NT2/D1 (cell line): ENCODE results near the gene KCNK13.
"Not testable (repeated sequence)": the region's sequence is repeated elsewhere in the genome, so short reads cannot be mapped to it uniquely, and the experiment has no call there.

ENCODE experiments used
- DNase-seq: peaks from one replicate; pipeline ENCODE4 v3.0.0-alpha.2; 2011; ENCODE audit warnings: low read depth, low spot score
- H3K27me3 ChIP-seq: 2 replicates; pipeline ENCODE4 v1.6.0; 2011; ENCODE audit warnings: mild to moderate bottlenecking; ENCODE audit not compliant: insufficient read length, insufficient read depth
- H3K36me3 ChIP-seq: 2 replicates; pipeline ENCODE4 v1.6.1; 2011; ENCODE audit warnings: mild to moderate bottlenecking, low read length, mixed read lengths; ENCODE audit not compliant: insufficient read depth, insufficient read length
- H3K4me1 ChIP-seq: 2 replicates; pipeline ENCODE4 v1.5.1; 2011; ENCODE audit not compliant: insufficient read depth, insufficient read length
- H3K4me3 ChIP-seq: 2 replicates; pipeline ENCODE4 v1.5.1; 2011; ENCODE audit warnings: low read depth; ENCODE audit not compliant: insufficient read length
- H3K9ac ChIP-seq: 2 replicates; pipeline ENCODE4 v1.6.0; 2011; ENCODE audit warnings: low read depth; ENCODE audit not compliant: insufficient read length
- H3K9me3 ChIP-seq: 2 replicates; pipeline ENCODE4 v1.5.1; 2011; ENCODE audit warnings: mild to moderate bottlenecking, low read length; ENCODE audit not compliant: insufficient read depth
- SUZ12 ChIP-seq: IDR thresholded peaks from 2 replicates; pipeline ENCODE4 v1.6.1; 2011; ENCODE audit not compliant: insufficient read length, insufficient read depth; ENCODE audit errors: extremely low read depth
- YY1 ChIP-seq: IDR thresholded peaks from 2 replicates; pipeline ENCODE4 v1.6.1; 2011; ENCODE audit not compliant: insufficient read length, insufficient read depth
- ZNF274 ChIP-seq: IDR thresholded peaks from 2 replicates; pipeline ENCODE4 v1.6.1; 2011; ENCODE audit warnings: mild to moderate bottlenecking, low read depth, low read length

Gene KCNK13

DNA sequence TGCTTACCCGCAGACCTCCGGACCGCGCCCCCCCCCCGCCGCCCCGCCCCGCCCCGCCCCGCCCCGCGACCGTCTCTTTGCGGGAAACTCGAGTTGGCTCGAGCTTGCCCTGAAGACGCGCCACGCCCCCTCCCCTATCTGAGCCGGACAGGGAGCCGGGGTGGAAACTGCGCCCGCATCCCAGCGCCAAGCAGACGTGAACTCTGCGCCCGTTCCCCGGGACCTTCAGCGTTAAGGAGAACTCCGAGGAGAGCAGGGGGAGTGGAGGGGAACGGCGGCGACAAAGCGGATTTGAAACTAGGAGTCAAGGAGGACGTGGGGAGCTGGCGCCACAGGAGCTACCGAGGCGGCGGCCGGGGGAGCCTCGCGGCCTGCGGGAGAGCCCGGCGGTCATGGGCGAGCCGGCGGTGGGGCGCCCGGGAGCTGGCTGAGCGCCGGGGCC is at the start of gene KCNK13:
KCNK13 (plus strand) TSS at position 310 of the 442 bp plus-strand sequence. CDS start 212 bp downstream, outside the sequence.
- TF ChIP-seq SUZ12 (no peak), ZNF274 (no peak), YY1 (no peak)
- peak within 1 kb of the TSS; percentile 62 for H3K4me3 ChIP-seq
- peak within 1 kb of the TSS; percentile 70 for H3K9ac ChIP-seq
- DNase-seq: no peak
- no peaks in the 10 kb centered on the region for H3K4me1 ChIP-seq
- H3K27me3 ChIP-seq: peaks cover 69% of the 10 kb centered on the region
- no peaks in the 10 kb centered on the region for H3K36me3 ChIP-seq
- no peaks in the 10 kb centered on the region for H3K9me3 ChIP-seq

DNA sequence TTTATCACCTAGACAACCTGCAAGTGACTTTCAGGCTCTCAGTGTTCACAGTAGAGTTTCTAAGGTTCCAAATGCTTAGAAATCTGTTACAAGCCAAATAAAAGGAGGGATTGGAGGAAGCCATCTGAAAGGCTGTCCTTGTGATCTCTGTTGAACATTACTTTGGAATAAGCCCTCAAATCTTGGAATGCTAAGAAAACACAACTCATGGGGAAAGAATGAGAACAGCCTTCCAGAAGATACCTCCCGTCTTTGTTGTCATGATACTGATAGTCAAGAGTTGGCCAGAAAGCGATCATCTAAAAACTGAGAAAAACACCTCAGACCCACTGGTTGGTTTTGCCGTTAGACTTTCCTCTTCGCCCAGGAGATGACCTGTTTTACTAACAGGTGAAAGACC is 44.4 kb upstream of the KCNK13 start:
- no peak overlapping the region for H3K4me3 ChIP-seq
- no peaks in the 10 kb centered on the region for H3K4me1 ChIP-seq
- no peaks in the 10 kb centered on the region for H3K27me3 ChIP-seq
- peaks cover 6% of the 10 kb centered on the region; the same call in 1 of the 2 replicates for H3K9me3 ChIP-seq
- H3K9ac ChIP-seq: no peak overlapping the region
- TF ChIP-seq YY1 (no peak), ZNF274 (no peak), SUZ12 (no peak)
- peaks cover 67% of the 10 kb centered on the region for H3K36me3 ChIP-seq
- DNase-seq: no peak

DNA sequence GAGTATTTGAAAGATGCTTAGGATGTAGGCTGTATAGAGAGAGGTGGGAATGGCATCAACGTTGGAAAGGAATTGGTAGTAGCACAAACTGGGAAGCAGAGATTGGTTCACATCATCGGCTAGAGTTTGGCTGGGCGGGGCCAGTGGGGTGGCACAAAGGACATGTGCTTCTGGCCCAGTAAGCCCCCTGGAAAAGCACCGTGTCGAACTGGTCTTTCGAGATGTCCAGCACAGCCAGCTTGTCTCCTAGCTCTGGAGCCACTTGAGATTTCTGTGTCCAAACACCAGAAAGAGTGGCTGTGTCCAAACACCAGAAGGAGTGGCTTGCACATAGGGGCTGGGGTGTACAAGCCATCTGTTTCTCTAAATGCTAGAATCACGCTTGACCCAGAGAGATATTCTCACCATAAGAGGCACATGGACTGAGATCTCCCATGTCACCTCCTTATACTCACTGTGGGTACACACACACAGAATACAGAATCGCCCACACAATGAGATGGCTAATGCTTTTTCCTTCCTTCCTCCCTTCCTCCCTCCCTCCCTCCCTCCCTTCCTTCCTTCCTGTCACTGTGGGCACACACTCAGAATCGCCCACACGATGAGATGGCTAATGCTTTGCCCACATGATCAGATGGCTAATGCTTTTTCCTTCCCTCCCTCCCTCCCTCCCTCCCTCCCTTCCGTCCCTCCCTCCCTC is 41.8 kb upstream of the KCNK13 start:
- Histone ChIP-seq H3K9me3 (no peaks in the 10 kb centered on the region), H3K36me3 (peaks cover 68% of the 10 kb centered on the region), H3K4me3 (no peak overlapping the region), H3K4me1 (no peaks in the 10 kb centered on the region), H3K27me3 (no peaks in the 10 kb centered on the region), H3K9ac (no peak overlapping the region)
- DNase-seq: no peak
- TF ChIP-seq YY1 (no peak), SUZ12 (no peak)

DNA sequence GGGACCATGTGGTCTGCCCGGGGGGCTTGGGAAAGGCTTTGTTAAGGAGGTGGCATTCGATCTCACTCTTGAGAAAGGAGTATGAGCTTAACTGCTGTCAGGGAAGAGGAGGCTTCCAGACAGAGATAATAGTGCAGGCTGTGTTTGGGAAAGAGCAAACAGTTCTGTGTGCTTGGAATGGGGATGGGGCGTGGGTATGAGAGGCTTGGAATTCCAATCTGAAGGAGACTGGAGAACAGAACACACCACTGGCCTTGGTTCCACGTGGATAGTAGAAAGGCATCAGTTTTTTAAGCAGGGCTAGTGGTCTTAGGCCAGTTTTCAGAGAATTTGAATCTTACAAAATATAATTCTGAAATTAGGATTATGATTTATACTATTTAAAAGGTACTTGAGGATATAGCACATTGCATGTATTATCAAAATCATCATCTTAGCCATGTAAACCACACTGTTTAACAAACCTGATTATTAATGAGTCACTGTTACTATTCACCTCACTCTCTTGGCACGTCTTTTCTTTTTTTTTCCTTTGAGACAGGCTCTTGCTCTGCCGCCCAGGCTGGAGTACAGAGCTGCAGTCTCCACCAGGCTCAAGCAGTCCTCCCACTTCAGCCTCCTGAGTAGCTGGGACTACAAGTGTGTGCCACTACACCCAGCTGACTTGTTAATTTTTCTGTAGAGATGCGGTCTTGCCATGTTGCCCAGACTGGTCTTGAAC is 38.5 kb upstream of the KCNK13 start:
- peaks cover 66% of the 10 kb centered on the region for H3K36me3 ChIP-seq
- H3K9ac ChIP-seq: no peak overlapping the region
- no peaks in the 10 kb centered on the region for H3K9me3 ChIP-seq
- H3K4me3 ChIP-seq: no peak overlapping the region
- TF ChIP-seq SUZ12 (no peak), YY1 (no peak), ZNF274 (no peak)
- no peaks in the 10 kb centered on the region for H3K4me1 ChIP-seq
- DNase-seq: no peak
- H3K27me3 ChIP-seq: no peaks in the 10 kb centered on the region

GRCh38 chr14:90024910-90025309 is 36.9 kb upstream of the KCNK13 start:
- Histone ChIP-seq H3K9ac (no peak overlapping the region), H3K9me3 (no peaks in the 10 kb centered on the region), H3K27me3 (no peaks in the 10 kb centered on the region), H3K4me3 (no peak overlapping the region), H3K36me3 (peaks cover 57% of the 10 kb centered on the region), H3K4me1 (no peaks in the 10 kb centered on the region)
- no peak for TF ChIP-seq SUZ12
- no peak for TF ChIP-seq ZNF274
- TF ChIP-seq YY1: no peak
- no peak for DNase-seq

DNA sequence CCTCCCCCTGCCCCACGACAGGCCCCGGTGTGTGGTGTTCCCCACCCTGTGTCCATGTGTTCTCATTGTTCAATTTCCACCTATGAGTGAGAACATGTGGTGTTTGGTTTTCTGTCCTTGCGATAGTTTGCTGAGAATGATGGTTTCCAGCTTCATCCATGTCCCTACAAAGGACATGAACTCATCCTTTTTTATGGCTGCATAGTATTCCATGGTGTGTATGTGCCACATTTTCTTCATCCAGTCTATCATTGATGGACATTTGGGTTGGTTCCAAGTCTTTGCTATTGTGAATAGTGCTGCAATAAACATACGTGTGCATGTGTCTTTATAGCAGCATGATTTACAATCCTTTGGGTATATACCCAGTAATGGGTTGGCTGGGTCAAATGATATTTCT is 35.2 kb upstream of the KCNK13 start:
- H3K36me3 ChIP-seq: peaks cover 53% of the 10 kb centered on the region

GRCh38 chr14:90027842-90028241 is 34.0 kb upstream of the KCNK13 start:
- H3K4me1 ChIP-seq: no peaks in the 10 kb centered on the region
- no peak overlapping the region for H3K9ac ChIP-seq
- H3K27me3 ChIP-seq: no peaks in the 10 kb centered on the region
- TF ChIP-seq YY1 (no peak), ZNF274 (no peak), SUZ12 (no peak)
- peaks cover 53% of the 10 kb centered on the region for H3K36me3 ChIP-seq
- H3K4me3 ChIP-seq: no peak overlapping the region
- DNase-seq: no peak
- H3K9me3 ChIP-seq: no peaks in the 10 kb centered on the region

More for the DNA sequence above, 35.2 kb upstream of the KCNK13 start:
- not testable (repeated sequence) for H3K9me3 ChIP-seq, H3K27me3 ChIP-seq, H3K9ac ChIP-seq, DNase-seq, H3K4me3 ChIP-seq, H3K4me1 ChIP-seq
